GM19238 (cell line): Measurements from ENCODE around the gene RNH1.

ENCODE experiments used
- DNase-seq: peaks from one replicate; pipeline ENCODE4 v3.0.0; 2011; ENCODE audit warnings: low spot score; ENCODE audit not compliant: insufficient read length

RNH1 gene

DNA sequence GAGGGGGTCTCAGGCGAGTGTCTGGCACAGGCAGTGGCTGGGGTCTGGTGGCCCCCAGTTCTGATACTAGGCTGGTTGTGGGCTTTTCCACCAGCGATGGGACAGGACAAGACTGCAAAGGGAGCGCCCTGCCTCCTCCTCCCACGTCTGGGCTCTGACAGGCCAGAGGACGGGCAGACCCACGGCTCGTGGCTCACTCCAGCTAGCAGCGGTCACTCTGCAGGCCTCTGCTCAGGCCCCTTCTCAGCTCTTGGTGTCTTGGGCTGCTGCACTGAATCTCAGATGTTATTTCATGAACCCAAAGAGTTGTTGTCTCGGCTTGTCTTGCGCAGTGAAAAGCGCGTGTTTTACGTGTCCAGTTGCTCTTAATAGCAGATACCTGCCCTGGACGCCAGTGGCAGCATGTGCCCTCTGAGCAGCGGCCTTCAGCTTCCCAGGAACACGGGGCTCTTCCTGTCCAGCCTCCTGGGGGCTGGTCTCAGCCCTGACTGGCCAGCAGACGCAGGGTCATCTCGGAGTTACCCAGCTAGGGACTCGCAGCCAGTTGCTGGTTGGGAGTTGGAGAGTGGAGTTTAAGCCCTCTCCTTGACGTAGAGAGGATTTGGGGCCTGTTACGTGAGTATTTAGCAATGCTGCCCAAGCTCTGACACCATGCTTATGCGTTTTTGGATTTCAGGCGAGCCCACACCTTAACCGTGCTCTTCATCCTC lies 47.4 kb downstream of the RNH1 start:
- DNase-seq, result no peak

DNA sequence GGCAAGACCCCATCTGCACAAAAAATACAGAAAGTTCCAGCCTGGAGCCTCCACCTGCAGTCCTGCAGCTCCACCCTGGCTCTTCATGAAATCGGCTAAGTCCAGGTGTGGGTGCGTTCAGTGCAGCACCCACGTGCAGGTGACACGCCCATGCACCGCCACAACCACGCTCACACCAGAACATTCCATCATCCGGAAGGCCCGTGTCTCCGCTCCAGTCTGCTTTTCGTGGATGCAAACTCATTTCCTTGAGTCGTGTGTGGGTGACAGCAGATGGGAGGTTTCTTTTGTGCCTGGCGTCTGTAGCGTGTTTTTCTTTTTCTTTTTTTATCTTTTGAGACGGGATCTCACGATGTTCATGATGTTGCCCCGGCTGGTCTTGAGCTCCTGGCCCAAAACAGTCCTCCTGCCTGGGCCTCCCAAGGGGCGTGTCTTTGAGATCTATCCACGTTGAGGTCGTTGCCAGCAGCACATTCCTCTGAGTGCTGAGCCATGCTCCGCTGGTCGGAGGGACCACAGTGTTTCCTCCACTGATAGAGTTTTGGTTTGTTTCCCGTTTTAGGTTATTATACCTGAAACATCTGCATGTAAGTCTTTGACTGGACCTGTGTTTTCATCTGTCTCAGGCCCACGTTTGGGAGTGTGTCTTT lies 49.8 kb downstream of the RNH1 start:
- DNase-seq, result no peak

DNA sequence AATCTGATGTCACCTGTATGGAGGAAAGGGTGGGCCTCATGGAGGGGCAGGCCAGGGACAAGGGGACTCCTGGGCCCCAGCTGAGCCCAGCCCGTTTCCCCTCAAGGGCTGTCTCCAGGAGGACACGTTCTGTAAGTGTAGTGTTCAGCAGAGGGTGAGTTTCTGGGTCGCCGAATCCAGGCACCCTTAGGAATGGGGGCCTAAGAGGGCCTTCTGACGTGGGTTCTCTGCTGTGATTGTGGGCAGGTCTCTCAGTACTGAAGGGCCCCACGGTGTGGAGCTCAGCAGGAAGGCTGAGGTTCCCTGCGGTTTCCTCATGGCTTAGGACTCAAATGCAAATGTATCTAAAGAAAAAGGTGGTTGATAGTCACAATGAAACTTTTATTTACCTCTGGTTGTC lies 50.5 kb downstream of the RNH1 start:
- peak; percentile 62 for DNase-seq

DNA sequence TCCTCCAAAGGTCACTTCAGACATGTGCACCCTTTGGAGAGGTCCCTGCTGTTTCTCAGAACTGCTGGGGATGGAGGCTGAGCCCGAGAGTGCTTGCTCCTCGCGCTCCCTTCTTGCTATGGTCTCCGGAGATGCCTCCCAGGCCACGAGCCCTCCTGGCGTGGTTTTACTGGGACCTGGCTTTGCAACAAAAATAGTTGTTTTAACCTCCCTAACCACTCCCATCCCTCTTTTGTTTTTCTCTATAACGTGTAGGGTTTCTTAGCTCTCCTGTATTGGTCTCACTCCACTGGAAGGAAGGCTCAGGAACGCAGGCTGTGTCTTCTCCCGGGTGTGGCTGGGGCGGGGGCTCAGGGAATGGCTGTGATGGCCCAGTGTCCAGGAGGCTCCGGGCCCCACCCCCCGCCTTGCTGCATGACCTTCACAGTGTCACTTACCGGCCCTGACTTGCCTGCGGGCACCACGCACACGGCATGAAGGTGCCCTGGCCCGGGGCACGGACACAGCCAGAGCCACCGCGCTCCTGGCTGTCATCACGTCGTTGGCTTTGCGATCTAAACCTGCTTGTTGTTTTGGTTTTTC lies 51.4 kb downstream of the RNH1 start:
- no peak for DNase-seq

DNA sequence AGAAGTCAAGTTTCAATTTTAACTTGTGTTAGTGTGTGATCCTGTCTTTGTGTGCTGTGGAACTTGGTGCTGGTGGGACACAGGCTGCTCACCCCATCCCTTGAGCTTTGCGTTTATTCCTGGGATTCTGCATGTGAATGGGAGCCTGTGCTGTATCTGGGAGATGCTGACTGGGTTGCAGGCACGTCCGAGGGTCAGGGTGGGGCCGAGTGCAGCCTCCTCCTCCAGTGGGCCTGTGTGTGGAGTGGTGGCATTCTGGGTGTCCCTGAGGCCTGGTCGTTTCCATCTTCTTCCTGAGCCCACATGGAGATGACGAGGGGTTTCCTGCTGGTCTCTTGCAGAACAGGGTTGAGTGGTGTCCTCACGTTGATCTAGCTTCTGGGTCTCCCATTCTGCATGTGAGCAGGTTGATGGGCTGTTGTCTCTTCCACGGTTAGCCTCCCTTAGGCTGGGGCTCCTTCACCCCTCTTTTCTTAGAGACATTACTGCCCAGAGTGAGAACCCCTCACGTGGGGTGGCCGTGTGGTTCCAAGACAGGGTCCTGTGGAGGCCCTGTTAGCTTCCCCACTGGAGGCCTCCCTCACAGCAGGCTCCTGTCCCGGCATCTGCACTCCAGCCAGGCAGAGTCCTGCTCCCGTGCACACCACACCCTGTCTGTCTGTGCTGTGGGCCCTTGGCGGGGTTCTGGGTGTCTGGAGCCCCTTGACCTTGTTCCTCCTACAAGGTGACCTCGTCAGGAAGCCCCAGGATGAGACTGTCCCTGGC lies 52.1 kb downstream of the RNH1 start:
- no peak for DNase-seq

DNA sequence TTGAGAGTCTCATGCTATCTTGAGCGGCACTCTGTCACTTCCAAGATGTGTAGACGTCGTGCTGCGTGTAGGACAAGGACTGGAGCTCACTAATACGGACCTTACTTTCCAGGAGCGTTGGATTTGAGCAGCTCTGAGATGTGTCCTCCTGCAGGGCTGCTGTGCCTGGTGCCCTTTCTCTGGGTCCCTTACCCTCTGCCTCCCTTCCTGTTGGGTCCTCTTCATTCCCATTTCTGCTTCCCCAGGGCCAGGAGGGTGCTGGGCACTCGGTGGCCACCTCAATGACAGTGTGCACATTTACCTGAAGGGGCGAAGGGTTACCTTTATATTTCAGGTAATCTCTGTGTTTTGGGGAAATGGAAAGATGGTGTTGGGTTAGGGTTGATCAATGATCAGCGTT lies 53.0 kb downstream of the RNH1 start:
- DNase-seq, result no peak

DNA sequence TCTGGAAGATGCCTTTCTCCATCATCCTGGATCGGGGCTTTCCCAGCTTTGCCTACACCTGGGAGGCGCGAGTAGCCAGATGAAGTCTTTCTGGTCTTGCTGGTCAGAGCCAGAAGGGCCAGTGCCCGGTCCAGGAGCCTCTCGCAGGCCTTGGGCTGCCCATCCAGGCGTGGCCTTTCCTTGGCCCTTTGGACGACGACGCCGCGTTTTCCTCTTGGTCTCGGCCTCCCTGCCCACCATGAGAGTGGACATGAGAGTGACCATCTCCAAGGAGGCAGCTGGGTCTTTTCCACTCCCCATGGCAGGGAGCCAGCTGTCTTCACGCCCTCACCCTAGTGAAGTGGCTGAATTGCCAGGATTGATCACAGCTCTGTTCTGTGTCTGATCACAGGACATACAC lies 53.5 kb downstream of the RNH1 start:
- no peak for DNase-seq

DNA sequence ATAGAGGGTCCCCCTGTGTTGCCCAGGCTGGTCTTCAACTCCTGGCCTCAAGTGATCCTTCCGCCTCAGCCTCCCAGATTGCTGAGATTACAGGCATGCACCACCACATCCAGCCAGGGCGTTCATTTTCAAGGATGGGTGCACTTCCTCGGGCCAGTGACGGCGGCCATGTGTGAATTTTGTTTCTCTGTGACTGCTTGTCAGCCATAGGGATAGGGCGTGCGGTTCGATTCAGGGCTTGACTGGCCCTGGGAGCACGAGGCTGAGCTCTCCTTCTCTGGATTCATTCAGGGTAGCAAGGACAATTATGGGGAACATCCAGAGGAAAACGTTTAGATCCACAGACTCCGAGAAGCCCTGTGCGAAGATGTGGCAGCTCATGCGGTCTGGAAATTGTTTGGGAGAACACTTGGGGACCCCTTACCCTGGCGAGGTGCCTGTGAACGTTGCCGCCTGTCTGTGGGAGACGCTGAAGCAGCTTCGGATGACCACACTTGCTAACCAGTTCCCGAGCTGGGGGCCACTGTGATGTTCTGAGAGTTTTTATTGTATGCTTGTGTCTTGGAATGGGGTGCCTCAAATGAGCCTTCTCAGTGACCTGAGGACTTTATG lies 54.0 kb downstream of the RNH1 start:
- DNase-seq, result no peak

DNA sequence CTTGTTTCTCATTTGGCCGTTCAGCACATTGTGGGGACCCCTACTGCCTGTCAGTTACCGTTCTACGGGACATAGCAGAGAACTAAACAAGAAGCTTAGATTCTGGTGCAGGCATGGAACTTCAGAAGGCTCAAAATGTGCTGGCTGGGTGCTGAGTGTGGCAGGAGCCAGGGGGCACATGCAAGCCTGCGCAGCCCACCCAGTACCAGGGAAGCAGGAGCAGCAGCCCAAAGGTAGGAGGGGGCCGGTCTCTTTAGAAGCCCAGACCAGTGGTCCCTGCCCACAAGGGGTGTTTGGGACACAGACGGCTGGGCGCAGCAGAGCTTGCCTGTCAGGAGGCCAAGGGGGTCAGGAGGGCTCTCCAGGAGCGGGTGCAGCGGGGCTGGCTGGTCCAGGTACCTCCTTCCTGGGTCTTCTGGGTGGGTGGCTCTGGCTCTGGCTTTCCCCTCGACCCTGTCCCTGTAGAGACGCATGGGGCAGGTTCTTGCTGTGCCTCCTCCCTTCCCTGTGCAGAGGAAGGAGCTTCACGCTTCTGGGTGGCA lies 54.8 kb downstream of the RNH1 start:
- DNase-seq, result no peak

DNA sequence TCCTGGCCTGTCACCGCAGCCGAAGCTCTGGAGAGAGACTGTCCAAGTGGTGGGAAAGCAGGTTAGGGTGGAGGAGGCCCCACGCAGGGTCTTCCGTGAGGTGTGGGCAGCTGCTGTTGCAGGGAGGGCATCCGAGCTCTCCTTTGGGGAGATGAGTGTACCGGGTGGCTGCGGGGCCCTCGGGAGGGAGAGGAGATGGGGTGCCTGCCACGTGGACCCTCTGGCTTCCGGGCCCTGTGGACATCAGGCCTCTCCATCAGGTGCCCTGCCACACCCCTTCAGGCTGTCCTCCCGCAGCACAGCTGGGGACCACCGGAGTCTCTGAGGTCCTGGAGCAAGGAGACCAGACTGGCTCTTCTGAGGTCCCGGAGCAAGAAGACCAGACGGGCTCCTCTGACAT lies 55.3 kb downstream of the RNH1 start:
- DNase-seq, result no peak

DNA sequence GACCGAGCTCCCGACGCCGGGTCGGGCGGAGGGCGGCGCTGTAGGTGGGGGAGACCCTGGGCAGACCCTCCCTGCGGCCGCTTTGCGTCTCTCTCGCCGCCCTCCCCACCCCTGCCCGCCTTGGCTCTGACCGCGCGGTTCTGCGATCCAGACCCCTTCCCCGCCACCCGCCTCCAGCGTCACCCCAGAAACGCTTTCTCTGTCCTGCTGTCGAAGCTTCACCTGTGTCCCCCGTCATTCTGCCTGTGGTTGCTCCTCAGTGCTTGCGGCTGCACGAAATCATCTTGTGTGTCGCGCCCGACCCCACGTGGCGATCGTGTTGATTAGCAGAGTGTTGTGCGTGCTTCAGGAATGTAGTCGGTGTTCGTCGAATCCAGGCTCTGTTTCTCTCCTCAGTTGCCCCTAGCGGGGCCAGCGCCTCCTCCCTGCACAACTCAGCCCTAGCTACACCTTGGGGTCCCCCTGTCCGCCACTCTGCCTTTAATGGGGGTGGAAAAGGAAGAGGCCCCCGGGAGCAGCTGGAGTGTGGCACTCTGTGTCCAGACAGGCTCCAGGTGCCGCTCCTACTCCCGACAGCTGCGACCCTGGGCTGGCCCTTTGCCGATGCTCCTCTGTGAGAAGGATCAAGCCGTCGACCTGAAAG lies 56.1 kb downstream of the RNH1 start:
- DNase-seq, result peak; percentile 69

DNA sequence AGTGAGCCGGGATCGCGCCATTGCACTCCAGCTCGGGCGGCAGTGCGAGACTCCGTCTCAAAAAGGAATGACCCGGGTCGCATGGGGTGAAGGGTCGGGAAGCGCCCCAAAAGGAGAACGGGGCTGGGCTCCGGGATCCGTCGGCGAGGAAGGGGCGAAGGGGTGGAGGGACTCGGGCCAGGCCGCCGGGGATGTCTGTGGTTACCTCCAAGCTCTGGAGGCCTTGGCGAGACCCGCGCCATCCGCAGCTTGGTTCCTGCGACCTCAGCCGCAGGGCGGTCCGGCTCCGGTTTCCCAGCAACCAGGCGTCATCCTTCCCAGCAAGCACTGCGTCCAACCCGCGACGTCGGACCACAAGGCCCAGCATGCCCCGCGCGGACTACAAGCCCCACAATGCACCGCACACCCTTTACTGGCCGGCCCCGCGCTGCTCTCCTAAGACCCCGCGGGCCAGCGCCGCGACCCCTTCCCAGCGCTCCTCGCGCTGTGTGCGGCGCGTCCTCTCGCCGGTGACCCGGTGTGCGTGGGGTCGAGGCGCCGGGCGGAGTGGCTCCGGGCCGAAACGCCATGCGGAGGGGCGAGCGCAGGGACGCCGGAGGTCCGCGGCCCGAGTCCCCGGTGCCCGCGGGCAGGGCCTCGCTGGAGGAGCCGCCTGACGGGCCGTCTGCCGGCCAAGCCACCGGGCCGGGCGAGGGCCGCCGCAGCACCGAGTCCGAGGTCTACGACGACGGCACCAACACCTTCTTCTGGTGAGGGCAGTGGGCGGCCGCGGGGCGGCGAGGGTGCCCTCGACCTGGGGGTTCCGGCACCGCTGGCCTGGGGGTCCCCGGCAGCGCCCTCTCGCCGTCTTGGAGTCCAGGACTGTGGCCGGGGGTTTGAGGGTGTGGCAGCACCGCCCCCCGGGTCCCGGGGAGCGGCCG lies 56.9 kb downstream of the RNH1 start, which contains the start of gene PTDSS2:
PTDSS2 (plus strand) TSS at position 391 of the 920 bp plus-strand sequence; CDS start at position 568, 177 bp downstream.
- peak; percentile 96 for DNase-seq

DNA sequence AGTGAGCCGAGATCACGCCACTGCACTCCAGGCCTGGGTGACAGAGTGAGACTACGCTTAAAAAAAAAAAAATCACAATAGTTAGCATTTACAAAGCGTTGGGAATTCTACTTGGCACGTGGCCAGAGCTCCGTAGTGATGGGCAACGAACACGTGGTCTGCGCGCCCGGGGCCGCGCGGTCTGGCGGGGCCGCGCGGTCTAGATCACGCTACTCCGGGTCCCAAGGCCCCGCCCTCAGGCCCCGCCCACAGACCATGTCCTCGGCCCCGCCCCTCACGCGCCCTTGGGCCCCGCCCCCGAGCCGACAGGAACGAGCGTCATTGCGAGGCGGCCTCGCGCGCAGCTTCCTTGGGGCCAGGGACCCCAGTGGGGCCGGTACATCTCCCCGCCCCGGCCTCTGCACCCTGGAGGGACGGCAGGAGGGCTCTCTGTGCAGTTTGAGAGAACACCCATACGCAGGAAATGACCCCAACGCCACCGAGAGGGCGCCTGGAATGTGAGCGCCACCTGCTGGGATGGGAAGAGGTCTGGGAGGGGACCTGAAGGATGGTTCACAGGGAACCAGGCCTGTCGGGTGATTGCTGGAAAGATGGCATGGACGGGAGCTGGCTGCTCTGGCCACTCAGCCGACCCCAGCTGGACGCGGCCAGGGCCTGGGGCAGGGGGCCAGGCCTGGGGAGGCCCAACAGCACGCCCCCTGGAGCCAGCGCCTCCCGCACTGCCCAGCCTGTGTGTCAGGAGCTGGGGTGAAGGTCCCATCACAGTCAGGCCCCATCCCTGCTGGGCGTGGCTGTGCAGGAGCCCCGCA lies 58.9 kb downstream of the RNH1 start:
- peak; percentile 96 for DNase-seq

DNA sequence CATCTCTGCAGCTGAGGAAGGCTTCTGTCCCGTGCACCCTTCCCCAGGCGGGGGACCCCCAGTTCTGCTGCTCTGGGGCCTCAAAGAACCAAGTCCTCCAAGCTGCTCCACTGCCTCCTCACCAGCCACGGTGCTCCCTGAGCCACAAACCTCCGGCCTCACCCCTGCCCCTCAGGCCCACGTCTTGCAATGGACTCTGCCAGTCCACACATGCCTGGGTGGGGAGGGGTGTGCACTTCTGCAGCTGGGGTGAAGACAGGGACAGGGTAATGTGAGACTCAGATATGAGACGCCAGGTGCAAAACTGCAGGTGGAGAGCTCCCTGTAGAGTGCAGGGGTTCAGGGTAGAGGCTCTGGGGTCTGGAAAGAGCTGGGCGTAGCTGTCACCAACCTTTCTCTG lies 60.2 kb downstream of the RNH1 start:
- no peak for DNase-seq

DNA sequence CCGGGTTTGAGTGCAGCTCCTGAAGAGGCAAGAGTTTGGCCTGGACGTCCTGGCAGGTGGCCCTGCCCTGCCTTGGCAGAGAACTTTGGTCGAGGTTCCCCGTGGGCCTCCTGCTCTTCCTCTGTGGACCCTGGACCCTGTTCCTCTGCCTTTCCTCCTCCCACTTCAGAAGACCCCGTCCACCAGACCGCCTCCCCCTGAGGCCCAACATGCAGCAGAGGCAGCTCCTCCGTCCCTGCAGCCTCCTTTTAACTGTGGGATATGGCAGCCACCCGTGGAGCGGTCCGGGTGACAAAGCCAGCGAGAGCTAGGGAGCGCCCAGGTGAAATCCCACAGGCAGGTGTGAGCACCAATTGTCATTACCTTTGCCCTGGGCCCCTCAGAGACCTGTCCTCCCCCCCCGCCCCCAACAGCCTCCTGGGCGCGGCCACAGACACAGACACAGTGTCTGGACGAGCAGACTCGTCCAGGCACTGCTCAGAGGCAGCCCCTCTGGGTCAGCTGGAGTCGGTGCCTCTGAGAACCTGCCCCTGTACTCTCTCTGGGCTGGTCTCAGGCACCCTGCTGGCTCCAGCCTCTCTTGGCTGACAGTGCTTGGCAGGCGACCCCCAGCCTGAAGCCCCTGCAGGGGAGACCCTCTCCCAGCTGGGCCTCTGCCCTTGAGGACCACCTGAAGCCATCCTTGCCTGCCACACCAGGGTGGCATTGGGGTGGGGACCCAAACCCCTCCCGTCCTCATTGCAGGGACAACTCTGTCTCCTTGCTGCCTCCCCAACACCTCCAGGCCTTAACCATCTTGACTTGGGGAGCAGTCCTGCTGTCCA lies 61.1 kb downstream of the RNH1 start:
- DNase-seq, result no peak
